Retinal pigment epithelial cell (primary cell): ENCODE measurements around the gene FMO2.

Experiments
- DNase-seq: peaks from one replicate; pipeline ENCODE4 v3.0.0-alpha.2; 2010; ENCODE audit warnings: low read depth
- H3K4me3 ChIP-seq: 2 replicates; pipeline ENCODE4 v1.5.1; 2011; ENCODE audit warnings: mild to moderate bottlenecking, low read length, control low read depth, moderate library complexity
- TF ChIP-seq, protein P1 (sequence below): conservative IDR thresholded peaks from 2 replicates; pipeline ENCODE4 v1.5.1; 2011; ENCODE audit warnings: low read depth, low read length, control low read depth, inconsistent platforms

Gene FMO2, protein sequence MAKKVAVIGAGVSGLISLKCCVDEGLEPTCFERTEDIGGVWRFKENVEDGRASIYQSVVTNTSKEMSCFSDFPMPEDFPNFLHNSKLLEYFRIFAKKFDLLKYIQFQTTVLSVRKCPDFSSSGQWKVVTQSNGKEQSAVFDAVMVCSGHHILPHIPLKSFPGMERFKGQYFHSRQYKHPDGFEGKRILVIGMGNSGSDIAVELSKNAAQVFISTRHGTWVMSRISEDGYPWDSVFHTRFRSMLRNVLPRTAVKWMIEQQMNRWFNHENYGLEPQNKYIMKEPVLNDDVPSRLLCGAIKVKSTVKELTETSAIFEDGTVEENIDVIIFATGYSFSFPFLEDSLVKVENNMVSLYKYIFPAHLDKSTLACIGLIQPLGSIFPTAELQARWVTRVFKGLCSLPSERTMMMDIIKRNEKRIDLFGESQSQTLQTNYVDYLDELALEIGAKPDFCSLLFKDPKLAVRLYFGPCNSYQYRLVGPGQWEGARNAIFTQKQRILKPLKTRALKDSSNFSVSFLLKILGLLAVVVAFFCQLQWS

DNA sequence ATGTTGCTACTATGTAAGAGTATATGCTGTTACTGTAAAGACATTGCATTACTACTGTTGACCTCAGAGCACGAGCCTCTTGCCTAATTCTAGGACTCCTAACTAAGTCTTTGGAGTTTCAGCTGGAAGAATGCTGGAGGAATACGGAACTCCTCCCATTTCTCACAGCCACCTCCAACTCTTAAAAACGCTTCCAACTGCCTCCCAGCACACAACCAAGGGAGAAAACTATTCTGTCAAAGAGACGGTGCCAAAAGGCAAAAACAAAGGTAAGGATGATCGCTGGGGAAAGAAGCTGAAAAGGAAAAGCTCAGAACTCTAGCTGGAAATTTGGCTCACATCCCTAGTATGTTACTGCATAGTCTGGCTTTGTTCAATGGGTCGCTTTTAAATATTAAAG is at the start of gene FMO2:
TSS of gene FMO2 (plus strand) at position 210 of the 400 bp plus-strand sequence. CDS start 414 bp downstream, outside the sequence.
- TF ChIP-seq, protein P1, sequence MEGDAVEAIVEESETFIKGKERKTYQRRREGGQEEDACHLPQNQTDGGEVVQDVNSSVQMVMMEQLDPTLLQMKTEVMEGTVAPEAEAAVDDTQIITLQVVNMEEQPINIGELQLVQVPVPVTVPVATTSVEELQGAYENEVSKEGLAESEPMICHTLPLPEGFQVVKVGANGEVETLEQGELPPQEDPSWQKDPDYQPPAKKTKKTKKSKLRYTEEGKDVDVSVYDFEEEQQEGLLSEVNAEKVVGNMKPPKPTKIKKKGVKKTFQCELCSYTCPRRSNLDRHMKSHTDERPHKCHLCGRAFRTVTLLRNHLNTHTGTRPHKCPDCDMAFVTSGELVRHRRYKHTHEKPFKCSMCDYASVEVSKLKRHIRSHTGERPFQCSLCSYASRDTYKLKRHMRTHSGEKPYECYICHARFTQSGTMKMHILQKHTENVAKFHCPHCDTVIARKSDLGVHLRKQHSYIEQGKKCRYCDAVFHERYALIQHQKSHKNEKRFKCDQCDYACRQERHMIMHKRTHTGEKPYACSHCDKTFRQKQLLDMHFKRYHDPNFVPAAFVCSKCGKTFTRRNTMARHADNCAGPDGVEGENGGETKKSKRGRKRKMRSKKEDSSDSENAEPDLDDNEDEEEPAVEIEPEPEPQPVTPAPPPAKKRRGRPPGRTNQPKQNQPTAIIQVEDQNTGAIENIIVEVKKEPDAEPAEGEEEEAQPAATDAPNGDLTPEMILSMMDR, result no peak
- DNase-seq, result no peak
- H3K4me3 ChIP-seq, result no peak within 1 kb of the TSS

DNA sequence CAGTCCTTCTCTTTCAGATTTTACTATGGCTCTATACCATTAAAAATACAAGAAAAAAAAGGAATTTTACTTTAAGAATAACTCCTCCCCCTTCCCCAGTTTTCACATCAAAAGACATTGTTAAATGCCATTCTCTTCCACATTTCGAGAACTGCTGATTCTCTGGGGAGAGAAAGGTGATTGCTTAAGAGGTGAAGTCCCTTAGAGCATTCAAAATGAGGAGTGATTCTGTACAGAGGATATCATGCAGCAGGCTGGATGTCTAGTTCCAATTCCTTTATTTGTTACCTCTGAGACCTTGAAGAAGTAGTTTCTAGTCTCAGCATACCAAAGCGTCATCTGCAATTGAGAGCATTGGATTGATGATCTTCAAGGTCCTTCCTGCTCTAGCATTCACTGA is 47.5 kb upstream of the FMO2 start:
- TF ChIP-seq, protein P1, result no peak
- H3K4me3 ChIP-seq, result no peak overlapping the region
- no peak for DNase-seq

DNA sequence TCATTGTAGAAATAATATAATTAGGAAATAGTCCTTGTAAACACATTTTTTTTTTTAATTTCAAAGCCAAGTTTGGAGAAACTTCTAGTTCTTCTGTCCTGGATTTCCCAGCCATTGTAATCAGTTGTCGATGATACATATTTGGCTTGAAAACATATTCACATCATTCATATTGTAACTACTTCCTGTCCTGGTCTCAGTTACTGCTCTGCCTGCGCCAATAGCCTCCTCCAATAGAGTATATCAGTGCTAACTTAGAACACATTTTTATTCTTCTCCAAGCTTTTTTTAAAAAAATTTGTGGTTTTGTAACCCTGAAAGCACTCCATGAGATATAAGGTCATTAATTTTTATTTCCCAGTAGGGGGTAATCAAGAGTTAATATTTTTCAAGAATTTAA is 46.1 kb upstream of the FMO2 start:
- TF ChIP-seq, protein P1, result no peak
- no peak overlapping the region for H3K4me3 ChIP-seq
- DNase-seq, result no peak

DNA sequence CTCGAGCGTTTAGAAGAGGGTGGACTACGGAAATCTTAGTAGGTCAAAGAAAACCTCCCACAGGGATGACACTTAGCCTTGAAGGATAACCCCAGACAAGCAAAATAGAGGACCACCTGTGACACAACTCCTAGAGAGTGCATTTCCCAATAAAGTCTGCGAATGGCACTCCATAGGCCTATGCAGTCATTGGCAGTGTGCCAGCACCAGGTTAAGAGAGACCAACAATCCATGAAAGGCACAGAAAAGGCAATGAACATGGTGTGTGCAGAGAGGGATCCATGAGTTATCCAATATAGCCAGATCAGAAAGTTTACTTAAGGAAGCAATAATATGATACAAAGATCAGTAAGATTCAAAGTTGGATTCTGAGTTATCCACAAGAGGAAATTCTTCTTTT is 45.2 kb upstream of the FMO2 start:
- DNase-seq, result no peak
- TF ChIP-seq, protein P1, result no peak
- no peak overlapping the region for H3K4me3 ChIP-seq

DNA sequence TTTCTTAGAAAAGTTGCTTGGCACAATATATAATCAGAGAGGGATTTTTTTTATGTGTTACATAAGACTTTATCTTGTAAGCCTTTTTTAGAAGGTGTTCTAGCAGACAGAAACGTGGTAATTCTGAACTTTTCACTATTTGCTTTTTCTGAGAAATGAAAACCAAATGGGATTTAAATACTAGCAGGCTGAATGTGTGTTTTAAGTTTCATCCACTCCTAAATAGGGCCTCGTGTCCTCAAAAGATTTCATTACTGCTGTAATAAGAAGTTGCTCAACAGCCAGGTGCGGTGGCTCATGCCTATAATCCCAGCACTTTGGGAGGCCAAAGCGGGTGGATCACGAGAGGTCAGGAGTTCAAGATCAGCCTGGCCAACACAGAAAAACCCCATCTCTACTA is 44.7 kb upstream of the FMO2 start:
- no peak overlapping the region for H3K4me3 ChIP-seq
- TF ChIP-seq, protein P1, result no peak
- DNase-seq, result no peak

DNA sequence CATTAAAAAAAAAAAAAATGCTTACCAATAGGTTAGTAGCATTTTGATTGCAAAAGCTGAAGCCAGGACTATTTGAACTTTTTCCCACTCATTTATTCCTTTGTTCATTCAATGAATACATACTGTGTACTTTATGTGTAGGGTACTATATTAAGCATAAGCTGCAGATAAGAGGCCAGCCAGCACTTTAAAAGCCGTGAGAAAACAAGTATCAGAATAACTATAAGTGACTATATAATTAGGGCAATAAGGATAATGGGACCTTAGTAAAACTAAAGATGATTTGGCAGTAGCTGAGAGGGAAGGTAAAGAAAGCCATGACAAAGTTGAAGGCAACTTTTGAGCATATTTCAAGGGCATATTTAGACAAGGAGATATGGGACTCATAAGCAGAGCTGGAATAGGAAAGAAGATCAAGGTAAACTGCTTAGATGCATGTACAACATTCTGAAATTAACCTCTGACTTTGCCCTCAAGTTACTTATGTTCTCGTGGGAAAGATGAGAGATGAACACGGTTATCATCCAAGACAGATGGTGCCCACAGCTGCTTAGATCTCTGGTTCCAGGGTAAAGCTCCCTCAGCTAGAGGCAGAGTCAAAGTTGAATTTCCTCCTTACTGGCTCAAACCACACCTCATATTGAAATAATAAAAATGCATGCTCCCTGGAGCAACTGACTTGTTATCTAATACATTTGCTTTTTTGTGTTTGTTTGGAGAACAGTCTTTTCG is 44.0 kb upstream of the FMO2 start:
- no peak overlapping the region for H3K4me3 ChIP-seq
- TF ChIP-seq, protein P1, result no peak
- no peak for DNase-seq
